ENCODE data around the gene ALKBH4.
"Not testable (repeated sequence)": the region's sequence is repeated elsewhere in the genome, so short reads cannot be mapped to it uniquely, and the experiment has no call there.

Gene ALKBH4

DNA sequence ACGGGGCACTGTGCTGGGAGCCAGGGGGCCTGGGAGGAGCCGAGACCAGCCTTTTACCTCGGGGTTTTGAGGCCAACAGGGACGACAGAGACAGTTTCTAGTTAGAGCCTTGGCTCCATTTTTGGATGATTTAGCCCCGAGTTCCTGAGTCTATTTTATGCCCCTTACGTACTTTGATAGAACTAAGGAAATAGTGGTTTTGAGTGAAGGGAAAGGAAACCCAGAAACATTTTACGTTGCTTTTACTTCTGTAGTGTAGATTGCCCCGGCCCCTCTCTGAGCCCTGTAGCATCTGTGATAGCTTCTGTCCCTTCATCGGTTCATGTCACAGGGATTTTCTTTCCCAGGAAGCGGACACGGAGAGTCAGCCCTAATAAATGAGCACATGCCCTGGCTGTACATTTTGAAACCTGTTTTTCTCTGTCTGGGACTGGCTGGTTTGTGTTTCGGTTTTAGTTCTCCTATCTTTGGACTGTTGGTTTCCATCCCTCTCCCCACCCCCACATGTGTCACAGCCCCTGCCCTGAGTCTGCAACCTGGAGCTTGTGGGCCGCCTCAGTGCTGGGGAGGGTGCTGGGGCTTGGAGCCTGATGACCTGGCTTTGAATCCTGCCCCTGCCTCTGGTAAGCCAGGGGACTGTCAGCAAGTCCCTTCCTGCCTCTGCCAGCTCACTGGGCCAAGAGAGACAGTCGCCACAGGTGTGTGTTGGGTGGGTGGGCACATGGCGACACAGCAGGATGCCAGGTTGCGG lies 38.2 kb downstream of the ALKBH4 start:
- FAIRE-seq, result no peak

- FAIRE-seq, result no peak
Measured at GRCh38 chr7:102425639-102426267, 38.9 kb downstream of the ALKBH4 start.

DNA sequence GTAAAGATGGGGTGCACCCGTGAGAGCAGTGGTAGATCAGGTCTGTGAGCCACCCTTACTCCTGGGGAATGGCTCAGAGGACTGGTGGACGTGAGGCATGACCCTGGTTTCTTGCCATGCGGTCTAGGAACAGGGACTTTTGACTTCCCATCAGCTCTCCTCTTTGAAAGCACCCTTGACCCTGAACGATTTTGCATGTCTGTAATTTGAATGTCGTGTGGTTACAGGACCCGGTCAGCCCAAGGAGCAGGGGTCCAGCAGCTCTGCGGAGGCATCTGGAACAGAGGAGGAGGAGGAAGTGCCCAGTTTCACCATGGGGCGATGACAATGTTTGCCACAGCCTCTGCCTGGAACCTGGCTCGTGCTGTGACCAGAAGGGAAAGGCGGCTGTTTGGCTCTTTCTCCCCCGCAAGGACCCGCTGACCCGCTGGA lies 39.9 kb downstream of the ALKBH4 start:
- no peak for FAIRE-seq

GRCh38 chr7:102424129-102424551 lies 40.5 kb downstream of the ALKBH4 start:
- FAIRE-seq, result no peak

DNA sequence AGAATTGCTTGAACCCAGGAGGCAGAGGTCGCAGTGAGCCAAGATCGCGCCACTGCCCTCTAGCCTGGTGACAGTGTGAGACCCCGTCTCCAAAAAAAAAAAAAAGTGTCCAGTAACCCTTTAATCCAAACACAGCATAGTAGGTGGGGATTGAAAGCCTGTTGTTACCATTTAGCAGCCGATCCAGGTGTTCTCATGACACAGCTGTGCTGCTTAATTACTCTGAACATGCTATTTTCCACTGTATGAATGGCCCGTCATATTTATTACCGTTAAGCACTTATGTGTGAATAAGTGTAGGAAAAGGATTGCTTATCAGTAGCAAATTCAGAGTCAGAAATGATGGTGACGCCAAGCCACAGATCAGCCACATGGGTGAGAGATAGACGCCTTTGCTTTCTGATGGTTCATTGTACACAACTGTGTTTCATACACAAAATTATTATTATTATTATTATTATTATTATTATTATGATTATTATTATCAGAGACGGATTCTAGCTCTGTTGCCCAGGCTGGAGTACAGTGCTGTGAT lies 42.9 kb downstream of the ALKBH4 start:
- FAIRE-seq, result no peak

DNA sequence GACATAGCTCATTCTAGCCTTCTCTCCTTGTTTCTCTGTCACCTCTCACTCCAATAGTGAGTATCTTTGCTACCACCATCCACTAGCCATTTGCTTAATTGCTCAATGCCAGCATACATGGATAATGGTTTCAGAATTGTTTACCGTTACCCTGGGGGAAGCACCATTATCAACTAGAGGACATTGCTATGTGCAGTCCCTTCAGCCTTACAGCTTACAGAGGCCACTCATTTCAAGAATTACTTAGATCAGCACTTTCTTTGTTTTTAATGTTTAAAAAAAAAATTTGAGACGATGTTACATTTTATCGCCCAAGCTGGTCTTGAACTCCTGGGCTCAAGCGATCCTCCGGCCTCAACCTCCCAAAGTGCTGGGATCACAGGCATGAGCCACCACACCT lies 46.1 kb downstream of the ALKBH4 start:
- FAIRE-seq, result no peak

DNA sequence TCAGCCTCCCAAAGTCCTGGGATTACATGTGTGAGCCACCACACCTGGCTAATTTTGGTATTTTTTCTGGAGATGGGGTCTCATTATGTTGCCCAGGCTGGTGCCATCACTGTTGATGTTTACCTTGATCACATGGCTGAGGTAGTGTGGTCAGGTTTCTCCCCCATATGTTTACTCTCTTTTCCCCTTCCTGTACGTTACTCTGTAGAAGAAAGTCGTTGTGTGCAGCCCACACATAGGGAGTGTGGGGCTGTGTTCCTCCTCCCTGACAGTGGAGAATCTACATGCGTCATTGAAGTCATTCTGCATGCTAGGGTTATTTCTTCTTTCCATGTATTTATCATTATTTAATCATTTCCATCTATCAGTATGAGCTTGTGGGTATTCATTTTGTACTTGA lies 47.6 kb downstream of the ALKBH4 start:
- FAIRE-seq, result no peak

DNA sequence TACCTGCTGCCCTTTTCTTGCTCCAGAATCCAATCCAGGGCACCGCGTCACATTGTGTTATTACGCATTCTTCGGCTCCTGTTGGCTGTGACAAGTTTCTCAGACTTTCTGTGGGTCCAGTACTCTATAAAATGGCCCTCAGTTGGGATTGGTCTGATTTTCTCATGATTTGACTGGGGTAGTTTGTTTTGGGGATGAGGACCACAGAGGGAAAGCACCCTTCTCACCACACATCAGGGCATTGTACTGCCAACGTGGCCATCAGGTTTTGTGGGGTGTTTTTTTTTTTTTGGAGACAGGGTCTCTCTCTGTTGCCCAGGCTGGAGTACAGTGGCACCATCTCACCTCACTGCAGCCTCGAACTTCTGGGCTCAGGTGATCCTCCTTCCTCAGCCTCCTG lies 48.3 kb downstream of the ALKBH4 start:
- no peak for FAIRE-seq

DNA sequence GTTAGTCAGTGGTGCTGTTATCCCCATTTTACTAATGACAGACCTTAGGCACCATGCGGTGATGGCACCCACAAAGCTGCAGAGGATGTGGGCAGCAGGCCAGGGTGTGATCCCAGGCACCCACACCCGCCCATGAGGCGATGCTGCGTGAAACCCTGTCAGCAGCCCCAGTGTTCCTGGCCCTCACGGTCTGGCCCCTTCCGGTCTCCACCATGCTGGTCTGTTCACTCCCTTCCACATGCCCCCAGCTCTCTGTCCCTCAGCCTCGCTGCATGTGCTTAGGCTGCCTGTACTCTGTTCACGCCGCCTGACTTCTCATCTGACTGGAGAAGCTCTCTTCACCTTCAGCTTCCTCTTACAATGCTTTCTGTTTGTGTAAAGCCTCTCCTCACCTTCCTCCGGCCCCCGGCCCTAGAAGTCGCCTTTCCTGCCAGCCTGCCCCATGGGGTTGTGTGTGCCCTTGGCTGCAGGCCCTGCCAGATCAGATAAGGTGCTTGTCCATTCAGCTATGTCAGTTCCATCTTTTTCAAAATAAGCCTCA lies 48.9 kb downstream of the ALKBH4 start:
- no peak for FAIRE-seq

DNA sequence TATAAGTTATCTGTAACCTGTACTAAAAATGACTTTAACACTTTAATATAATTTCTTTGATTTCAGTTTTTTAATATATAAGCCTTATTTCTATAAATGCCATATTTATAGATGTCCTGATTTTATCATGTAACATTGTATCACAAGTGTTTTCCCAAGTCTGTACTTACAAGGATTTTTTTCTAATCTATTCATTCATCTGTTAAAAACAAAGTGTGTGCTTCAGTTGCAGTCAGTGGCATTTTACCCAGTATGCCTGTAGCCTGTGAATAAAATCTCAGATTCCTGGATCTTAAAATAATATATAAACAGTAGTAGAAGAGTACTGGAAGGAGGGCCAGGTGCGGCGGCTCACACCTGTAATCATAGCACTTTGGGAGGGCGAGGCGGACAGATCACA lies 51.1 kb downstream of the ALKBH4 start:
- FAIRE-seq, result no peak

DNA sequence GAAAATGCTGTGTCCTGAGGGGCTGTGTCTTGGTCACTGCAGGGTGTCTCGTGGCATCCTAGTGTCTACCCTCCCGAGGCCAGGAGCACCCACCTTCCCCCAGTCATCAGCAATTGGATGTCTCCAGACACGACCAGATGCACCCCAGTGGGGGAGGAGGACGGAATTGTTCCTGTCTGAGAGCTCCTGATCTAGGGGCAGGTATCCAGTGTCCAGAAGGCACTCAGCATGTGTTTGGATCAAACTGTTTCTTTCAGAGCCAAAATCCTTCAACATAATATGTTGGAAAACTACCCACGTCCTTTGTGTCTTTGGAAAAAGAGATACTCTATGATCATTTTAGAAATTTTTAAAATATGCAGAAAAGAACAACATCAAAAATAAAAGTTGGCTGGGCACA lies 51.6 kb downstream of the ALKBH4 start:
- FAIRE-seq, result no peak

DNA sequence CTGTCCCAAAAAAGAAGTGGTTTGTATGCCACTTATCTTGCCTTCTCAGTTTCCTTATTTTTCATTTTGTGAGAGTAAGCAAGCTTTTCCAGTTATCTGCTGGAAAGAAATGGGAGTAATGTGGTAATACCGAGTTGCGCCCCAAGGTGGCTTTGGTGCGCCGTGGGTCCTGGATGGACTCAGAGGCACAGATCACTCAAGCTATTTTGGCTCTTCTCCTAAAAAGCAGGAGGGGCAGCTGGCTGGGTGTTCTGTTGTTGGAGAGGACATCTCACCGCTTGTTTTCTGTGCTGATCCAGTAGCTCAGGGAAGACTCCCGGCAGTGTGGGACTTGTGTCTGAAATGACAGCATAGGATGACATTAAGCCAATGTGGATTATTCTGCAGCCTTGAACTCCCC lies 52.1 kb downstream of the ALKBH4 start:
- no peak for FAIRE-seq

- no peak for FAIRE-seq
Measured at GRCh38 chr7:102410918-102411317, 53.7 kb downstream of the ALKBH4 start.

GRCh38 chr7:102410123-102410522 lies 54.5 kb downstream of the ALKBH4 start:
- no peak for FAIRE-seq

DNA sequence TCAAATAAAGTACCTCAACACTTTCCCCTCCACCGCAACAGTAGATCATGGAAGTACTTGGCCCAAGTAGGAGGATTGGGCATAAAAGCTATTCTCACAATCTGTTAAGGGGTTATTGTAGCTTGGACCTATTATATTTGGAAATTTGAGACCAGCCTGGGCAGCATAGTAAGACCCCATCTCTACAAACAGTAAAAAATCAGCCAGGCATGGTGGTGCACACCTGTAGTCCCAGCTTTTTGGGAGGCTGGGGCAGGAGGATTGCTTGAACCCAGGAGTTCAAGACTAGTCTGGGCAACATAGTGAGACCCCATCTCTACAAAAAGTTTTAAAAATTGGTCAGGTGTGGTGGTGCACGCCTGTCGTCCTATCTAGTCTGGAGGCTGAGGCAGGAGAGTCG lies 55.3 kb downstream of the ALKBH4 start:
- FAIRE-seq, result no peak

- not testable (repeated sequence) for FAIRE-seq
Measured at GRCh38 chr7:102408530-102408929, 56.1 kb downstream of the ALKBH4 start.

DNA sequence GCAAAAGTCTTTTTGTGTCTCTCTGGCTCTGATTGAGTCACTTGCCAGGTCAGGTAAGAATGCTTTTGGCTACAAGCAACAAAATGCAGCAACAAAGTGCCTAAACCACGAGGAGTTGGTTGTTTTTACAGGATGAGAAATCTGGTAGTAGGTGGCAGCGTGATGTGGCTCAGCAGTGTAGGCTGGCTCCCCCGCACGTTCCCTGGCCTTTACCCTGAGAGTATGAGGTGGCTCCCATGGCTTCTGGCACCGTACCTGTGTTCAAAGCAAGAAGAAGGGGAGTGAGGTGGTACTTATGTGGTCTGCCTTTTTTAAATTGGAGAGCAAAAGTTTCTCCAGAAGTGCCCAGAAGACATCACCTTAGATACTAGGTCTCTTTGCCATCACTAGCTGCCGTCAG lies 56.8 kb downstream of the ALKBH4 start:
- FAIRE-seq, result no peak
